GM12874 (cell line): ENCODE measurements around the gene SLC1A3.

Source experiments
- CTCF ChIP-seq: IDR thresholded peaks from 2 replicates; pipeline ENCODE4 v1.5.1; 2011; ENCODE audit warnings: low read depth, mild to moderate bottlenecking, control low read depth, low read length, moderate library complexity; ENCODE audit not compliant: insufficient read depth

The SLC1A3 gene

GRCh38 chr5:36605241-36605640 lies 1.2 kb upstream of the SLC1A3 start:
- TF ChIP-seq CTCF: no peak

GRCh38 chr5:36606036-36606427 lies 374 bp upstream of the SLC1A3 start:
- no peak for TF ChIP-seq CTCF

GRCh38 chr5:36607114-36607571 lies 737 bp downstream of the SLC1A3 start:
- TF ChIP-seq CTCF: no peak

GRCh38 chr5:36607838-36608783 lies 1.7 kb downstream of the SLC1A3 start:
- no peak for TF ChIP-seq CTCF

- TF ChIP-seq CTCF: no peak
These were observed 4.2 kb downstream of the SLC1A3 start for GRCh38 chr5:36610621-36611020.

GRCh38 chr5:36611520-36612274 lies 5.3 kb downstream of the SLC1A3 start:
- no peak for TF ChIP-seq CTCF

- TF ChIP-seq CTCF: no peak
These were observed 6.8 kb downstream of the SLC1A3 start for GRCh38 chr5:36613241-36613640.
